Body of pancreas (tissue), 4 donors: Measurements from ENCODE around the gene CYP4Z1.
"Not testable (repeated sequence)": the region's sequence is repeated elsewhere in the genome, so short reads cannot be mapped to it uniquely, and the experiment has no call there.

ENCODE experiments used
- POLR2A ChIP-seq, 3 donors: fragments of 450-650 bp; IDR thresholded peaks; one replicate each; pipeline ENCODE4 v1.6.1; 2016; ENCODE audit warnings: antibody characterized with exemption in 3 of 3, mild to moderate bottlenecking in 2 of 3
- TF ChIP-seq, protein P1 (sequence below), 7 experiments: fragments of 450-650 bp in 4 of 7; fragments of 200-600 bp in 3 of 7; sonication (generic) in 3 of 7; IDR thresholded peaks; one replicate each; pipeline ENCODE4 v1.5.1; 2016 to 2019; ENCODE audit warnings: antibody characterized with exemption in 7 of 7

DNA sequence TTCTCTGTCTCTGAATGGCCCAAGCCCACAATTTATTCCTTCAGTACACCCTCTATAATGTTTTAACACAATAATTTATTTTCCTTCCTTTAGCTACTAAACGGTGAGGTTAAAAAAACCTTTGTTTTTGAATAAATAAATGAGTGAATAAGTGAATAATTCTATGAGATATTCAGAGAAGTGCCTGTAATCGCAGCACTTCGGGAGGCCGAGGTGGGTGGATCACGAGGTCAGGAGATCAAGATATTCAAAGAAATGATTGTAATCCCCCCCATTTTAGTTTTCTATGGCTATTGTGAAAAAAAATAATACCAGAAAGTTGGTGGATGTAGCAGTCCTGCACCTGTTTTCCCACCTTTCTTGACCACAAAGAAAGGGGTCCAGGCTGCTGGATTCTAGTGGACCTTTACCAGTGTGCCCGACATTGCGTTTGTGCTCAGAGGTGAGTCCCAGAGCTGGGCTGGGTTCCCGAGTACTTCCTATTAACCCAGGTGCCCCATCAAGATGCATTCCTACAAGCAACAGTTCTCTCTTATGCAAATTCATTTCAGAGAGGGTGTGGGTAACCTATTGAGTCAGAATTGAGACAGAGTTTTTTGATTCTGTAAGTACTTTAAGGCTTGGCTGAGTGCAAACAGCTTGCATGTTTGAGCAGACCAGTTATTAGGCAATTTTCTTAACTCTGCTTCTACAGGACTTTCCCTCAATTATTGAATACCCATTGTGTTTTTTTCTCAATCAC lies 62.6 kb downstream of the CYP4Z1 start:
- TF ChIP-seq, protein P1, sequence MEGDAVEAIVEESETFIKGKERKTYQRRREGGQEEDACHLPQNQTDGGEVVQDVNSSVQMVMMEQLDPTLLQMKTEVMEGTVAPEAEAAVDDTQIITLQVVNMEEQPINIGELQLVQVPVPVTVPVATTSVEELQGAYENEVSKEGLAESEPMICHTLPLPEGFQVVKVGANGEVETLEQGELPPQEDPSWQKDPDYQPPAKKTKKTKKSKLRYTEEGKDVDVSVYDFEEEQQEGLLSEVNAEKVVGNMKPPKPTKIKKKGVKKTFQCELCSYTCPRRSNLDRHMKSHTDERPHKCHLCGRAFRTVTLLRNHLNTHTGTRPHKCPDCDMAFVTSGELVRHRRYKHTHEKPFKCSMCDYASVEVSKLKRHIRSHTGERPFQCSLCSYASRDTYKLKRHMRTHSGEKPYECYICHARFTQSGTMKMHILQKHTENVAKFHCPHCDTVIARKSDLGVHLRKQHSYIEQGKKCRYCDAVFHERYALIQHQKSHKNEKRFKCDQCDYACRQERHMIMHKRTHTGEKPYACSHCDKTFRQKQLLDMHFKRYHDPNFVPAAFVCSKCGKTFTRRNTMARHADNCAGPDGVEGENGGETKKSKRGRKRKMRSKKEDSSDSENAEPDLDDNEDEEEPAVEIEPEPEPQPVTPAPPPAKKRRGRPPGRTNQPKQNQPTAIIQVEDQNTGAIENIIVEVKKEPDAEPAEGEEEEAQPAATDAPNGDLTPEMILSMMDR (IDR thresholded peaks at IDR 0.05): not testable (repeated sequence)
- not testable (repeated sequence) for TF ChIP-seq POLR2A (IDR thresholded peaks at IDR 0.05)
